Ecto neural progenitor cell (in vitro differentiated cells): Measurements from ENCODE around the gene SGK1.
"Not testable (repeated sequence)": the region's sequence is repeated elsewhere in the genome, so short reads cannot be mapped to it uniquely, and the experiment has no call there.

ENCODE experiments used
- DNase-seq: peaks from one replicate; pipeline ENCODE4 v3.0.0-alpha.2; 2018; ENCODE audit warnings: low spot score

Gene SGK1

GRCh38 chr6:134223796-134224420 is 94.0 kb downstream of the SGK1 start:
- no peak for DNase-seq

GRCh38 chr6:134221250-134221649 is 96.7 kb downstream of the SGK1 start:
- DNase-seq = no peak

GRCh38 chr6:134217798-134218140 is 100.1 kb downstream of the SGK1 start:
- no peak for DNase-seq

GRCh38 chr6:134217105-134217797 is 100.7 kb downstream of the SGK1 start:
- no peak for DNase-seq

GRCh38 chr6:134216301-134217010 is 101.5 kb downstream of the SGK1 start:
- DNase-seq = no peak

- DNase-seq = not testable (repeated sequence)
These were observed 104.5 kb downstream of the SGK1 start for GRCh38 chr6:134213410-134213809.

GRCh38 chr6:134211297-134211696 is 106.6 kb downstream of the SGK1 start:
- DNase-seq = no peak

- DNase-seq = no peak
These were observed 110.5 kb downstream of the SGK1 start for GRCh38 chr6:134207421-134207820.

- no peak for DNase-seq
These were observed 112.5 kb downstream of the SGK1 start for GRCh38 chr6:134205366-134205765.

GRCh38 chr6:134204759-134205158 is 113.2 kb downstream of the SGK1 start:
- not testable (repeated sequence) for DNase-seq

GRCh38 chr6:134204031-134204430 is 113.9 kb downstream of the SGK1 start:
- no peak for DNase-seq

GRCh38 chr6:134201716-134202115 is 116.2 kb downstream of the SGK1 start:
- no peak for DNase-seq

- DNase-seq = no peak
These were observed 117.9 kb downstream of the SGK1 start for GRCh38 chr6:134199848-134200606.

- DNase-seq = no peak
These were observed 119.8 kb downstream of the SGK1 start for GRCh38 chr6:134198093-134198492.

- not testable (repeated sequence) for DNase-seq
These were observed 120.2 kb downstream of the SGK1 start for GRCh38 chr6:134197685-134198084.

- DNase-seq = no peak
These were observed 121.2 kb downstream of the SGK1 start for GRCh38 chr6:134196568-134197193.

GRCh38 chr6:134195985-134196384 is 121.9 kb downstream of the SGK1 start:
- no peak for DNase-seq

GRCh38 chr6:134195164-134195906 is 122.6 kb downstream of the SGK1 start:
- no peak for DNase-seq

- no peak for DNase-seq
These were observed 124.1 kb downstream of the SGK1 start for GRCh38 chr6:134193536-134194498.

- DNase-seq = not testable (repeated sequence)
These were observed 125.3 kb downstream of the SGK1 start for GRCh38 chr6:134192609-134193008.
